H1 (cell line): ENCODE measurements around the gene SNTG2. TPM values are rescaled to one million over a fixed set of nuclear protein-coding genes. Genes with fewer than 3 reads are reported as not detected.

Source experiments
- CTCF ChIA-PET: fragments of 300-600 bp; sonication (Branson Sonifier 250); formaldehyde crosslinking; loops from one replicate; lab custom pipeline; 2021; ENCODE audit not compliant: partially characterized antibody; lab: Charles Lee
- POLR2A ChIA-PET: fragments of 300-600 bp; sonication (Branson Sonifier 250); formaldehyde crosslinking; loops from one replicate; lab custom pipeline; 2021; ENCODE audit warnings: inconsistent platforms; ENCODE audit not compliant: partially characterized antibody; lab: Charles Lee
- DNase-seq, 2 experiments: peaks; one replicate each; pipeline versions ENCODE4 v3.0.0 to v3.0.0-alpha.2; 2010 to 2022; ENCODE audit warnings: low spot score in 2 of 2, low read depth in 1 of 2, mixed read lengths in 1 of 2
- FAIRE-seq: peaks from 2 replicates; lab custom pipeline; 2011; peaks lifted over from hg19 to GRCh38; lab: Jason Lieb, UNC
- H2AFZ ChIP-seq: 2 replicates; pipeline ENCODE4 v1.8.1; 2012; ENCODE audit warnings: low read length, inconsistent platforms
- H2AK5ac ChIP-seq: 2 replicates; pipeline ENCODE4 v1.6.1; 2013; ENCODE audit warnings: low read depth, low read length
- H2BK120ac ChIP-seq: replicated peaks from 2 replicates; pipeline ENCODE3; 2013; ENCODE audit warnings: low read depth, low read length, inconsistent platforms
- H2BK12ac ChIP-seq: 2 replicates; pipeline ENCODE4 v1.6.1; 2013; ENCODE audit warnings: low read depth, low read length
- H2BK15ac ChIP-seq: 2 replicates; pipeline ENCODE4 v1.6.1; 2013; ENCODE audit warnings: low read length
- H2BK20ac ChIP-seq: 2 replicates; pipeline ENCODE4 v1.6.1; 2013; ENCODE audit warnings: low read length
- H2BK5ac ChIP-seq: 2 replicates; pipeline ENCODE4 v1.6.1; 2013; ENCODE audit warnings: low read depth, low read length
- H3K14ac ChIP-seq: 2 replicates; pipeline ENCODE4 v1.6.1; 2013; ENCODE audit warnings: inconsistent platforms; ENCODE audit not compliant: insufficient read length
- H3K18ac ChIP-seq: 2 replicates; pipeline ENCODE4 v1.6.1; 2013; ENCODE audit warnings: low read length; ENCODE audit errors: extremely low read depth
- H3K23ac ChIP-seq: 2 replicates; pipeline ENCODE4 v1.6.1; 2013; ENCODE audit warnings: inconsistent platforms; ENCODE audit not compliant: insufficient read length
- H3K23me2 ChIP-seq: 2 replicates; pipeline ENCODE4 v1.6.1; 2013; ENCODE audit warnings: low read depth, low read length
- H3K27ac ChIP-seq: 2 replicates; pipeline ENCODE4 v1.6.1; 2011; ENCODE audit warnings: low read depth, low read length, inconsistent platforms
- H3K27me3 ChIP-seq, 4 experiments: replicated peaks in 1 of 4; 1 replicate in 1 of 4; 2 replicates in 3 of 4; pipeline versions ENCODE4 v1.6.1 to v1.8.1; 2011 to 2013; ENCODE audit warnings: low read length in 3 of 4, mild to moderate bottlenecking in 3 of 4, inconsistent platforms in 2 of 4, mixed read lengths in 2 of 4, moderate library complexity in 1 of 4; ENCODE audit not compliant: control insufficient read depth in 3 of 4, insufficient read depth in 3 of 4; ENCODE audit errors: extremely low read depth in 1 of 4
- H3K36me3 ChIP-seq, 4 experiments: 2 replicates each; pipeline versions ENCODE4 v1.6.1 to v1.8.1; 2011 to 2013; ENCODE audit warnings: mild to moderate bottlenecking in 4 of 4, low read length in 3 of 4, moderate library complexity in 2 of 4, control low read depth in 1 of 4, inconsistent platforms in 1 of 4; ENCODE audit not compliant: insufficient read depth in 4 of 4, control insufficient read depth in 2 of 4
- H3K4ac ChIP-seq: replicated peaks from 2 replicates; pipeline ENCODE3; 2013; ENCODE audit warnings: low read length, low read depth, mixed read lengths, inconsistent platforms; ENCODE audit not compliant: insufficient read length
- H3K4me1 ChIP-seq, 4 experiments: replicated peaks in 1 of 4; 1 replicate in 1 of 4; 2 replicates in 3 of 4; pipeline versions ENCODE4 v1.6.1 to v1.8.1; 2011 to 2013; ENCODE audit warnings: low read length in 3 of 4, inconsistent platforms in 2 of 4, mixed read lengths in 1 of 4; ENCODE audit not compliant: insufficient read depth in 4 of 4, control insufficient read depth in 3 of 4
- H3K4me2 ChIP-seq, 2 experiments: 2 replicates each; pipeline versions ENCODE4 v1.6.1 to v1.8.1; 2011 to 2013; ENCODE audit warnings: low read depth in 2 of 2, low read length in 2 of 2, control low read depth in 1 of 2, inconsistent platforms in 1 of 2, mild to moderate bottlenecking in 1 of 2; ENCODE audit not compliant: insufficient read depth in 1 of 2
- H3K4me3 ChIP-seq, 4 experiments: fragments of 200-600, 300-600 bp in 1 of 4; sonication (generic), shearing (Covaris generic), sonication (Bioruptor Twin) in 1 of 4; 2 replicates each; pipeline versions ENCODE4 v1.5.1 to v1.8.1; 2011 to 2016; ENCODE audit warnings: low read length in 4 of 4, low read depth in 3 of 4, control low read depth in 2 of 4, inconsistent platforms in 2 of 4, mild to moderate bottlenecking in 2 of 4, mixed read lengths in 1 of 4, moderate library complexity in 1 of 4; ENCODE audit not compliant: insufficient read depth in 2 of 4; ENCODE audit errors: extremely low read depth in 1 of 4
- H3K56ac ChIP-seq: replicated peaks from 2 replicates; pipeline ENCODE3; 2013; ENCODE audit warnings: low read depth, mild to moderate bottlenecking, mixed read lengths, low read length, inconsistent platforms; ENCODE audit not compliant: insufficient read length
- H3K79me1 ChIP-seq: 2 replicates; pipeline ENCODE4 v1.6.1; 2013; ENCODE audit warnings: low read depth, low read length, control low read depth
- H3K79me2 ChIP-seq, 2 experiments: 2 replicates each; pipeline versions ENCODE4 v1.6.1 to v1.8.1; 2012 to 2013; ENCODE audit warnings: low read length in 2 of 2, mild to moderate bottlenecking in 2 of 2, inconsistent platforms in 1 of 2; ENCODE audit not compliant: insufficient read depth in 2 of 2, control insufficient read depth in 1 of 2
- H3K9ac ChIP-seq, 4 experiments: replicated peaks in 1 of 4; 1 replicate in 1 of 4; 2 replicates in 3 of 4; pipeline versions ENCODE4 v1.6.1 to v1.8.1; 2011 to 2013; ENCODE audit warnings: low read depth in 3 of 4, low read length in 3 of 4, control low read depth in 2 of 4, mild to moderate bottlenecking in 2 of 4, moderate library complexity in 2 of 4, inconsistent platforms in 1 of 4; ENCODE audit errors: extremely low read depth in 1 of 4
- H3K9me3 ChIP-seq, 2 experiments: 2 replicates each; pipeline versions ENCODE4 v1.6.1 to v1.8.1; 2012 to 2013; ENCODE audit warnings: mild to moderate bottlenecking in 2 of 2, moderate library complexity in 2 of 2, control low read depth in 1 of 2, inconsistent platforms in 1 of 2, low read depth in 1 of 2, low read length in 1 of 2, mixed read lengths in 1 of 2; ENCODE audit not compliant: insufficient read depth in 2 of 2
- H4K20me1 ChIP-seq, 2 experiments: replicated peaks in 1 of 2; 2 replicates each; pipeline versions ENCODE3 to v1.8.1; 2011 to 2013; ENCODE audit warnings: inconsistent platforms in 2 of 2, low read length in 2 of 2, mild to moderate bottlenecking in 1 of 2; ENCODE audit not compliant: insufficient read depth in 2 of 2, control insufficient read depth in 1 of 2
- H4K5ac ChIP-seq: 2 replicates; pipeline ENCODE4 v1.6.1; 2013; ENCODE audit warnings: low read length, low read depth, mixed read lengths, inconsistent platforms; ENCODE audit not compliant: insufficient read length
- H4K8ac ChIP-seq: 2 replicates; pipeline ENCODE4 v1.8.0; 2013; ENCODE audit warnings: mild to moderate bottlenecking, moderate library complexity, low read length, inconsistent platforms; ENCODE audit not compliant: insufficient read depth; ENCODE audit errors: extremely low read depth
- H4K91ac ChIP-seq: replicated peaks from 2 replicates; pipeline ENCODE3; 2013; ENCODE audit warnings: low read length, mixed read lengths, inconsistent platforms; ENCODE audit not compliant: insufficient read length
- GABPA ChIP-seq: IDR thresholded peaks from 2 replicates; pipeline ENCODE4 v1.6.1; 2011; ENCODE audit warnings: mild to moderate bottlenecking, low read length, moderate library complexity, borderline replicate concordance; ENCODE audit not compliant: insufficient read depth
- KDM1A ChIP-seq: fragments of 200-600, 300-600 bp; sonication (generic); IDR thresholded peaks from 2 replicates; pipeline ENCODE4 v1.7.1; 2016; ENCODE audit warnings: mild to moderate bottlenecking, low read length, borderline replicate concordance
- RBBP5 ChIP-seq: IDR thresholded peaks from 2 replicates; pipeline ENCODE4 v1.7.1; 2012; ENCODE audit warnings: low read depth, mild to moderate bottlenecking, inconsistent platforms, low read length, moderate library complexity, borderline replicate concordance
- SP2 ChIP-seq: IDR thresholded peaks from 2 replicates; pipeline ENCODE4 v1.6.1; 2012; ENCODE audit warnings: mild to moderate bottlenecking, low read length, inconsistent platforms
- WGBS, 2 experiments: shearing (Covaris generic) in 1 of 2; methylation state at CpG; one replicate each; pipeline versions ENCODE4 v1.1.6 to v1.1.7; 2013 to 2015; ENCODE audit warnings: low lambda C conversion rate in 2 of 2, mixed read lengths in 2 of 2, inconsistent platforms in 1 of 2, low coverage in 1 of 2, missing lambda C conversion rate in 1 of 2; ENCODE audit not compliant: insufficient replicate concordance in 2 of 2, insufficient coverage in 1 of 2, insufficient read length in 1 of 2; ENCODE audit errors: extremely low coverage in 1 of 2, missing lambda C conversion rate in 1 of 2; 5-methylcytosine and 5-hydroxymethylcytosine counted together
- polyA plus RNA-seq, 7 experiments: library from polyadenylated mRNA; depleted of rRNA in 3 of 7; stranded (reverse) in 5 of 7; unstranded in 2 of 7; fragments of >200 nt in 5 of 7; fragments of 200-250 nt in 2 of 7; gene quantifications; 1 replicate in 5 of 7; 2 replicates in 1 of 7; 4 replicates in 1 of 7; pipeline versions ENCODE4 v1.2.1 to v1.2.3, GENCODE V29; 2011 to 2013; ENCODE audit warnings: missing spikeins in 2 of 7, mixed read lengths in 2 of 7
- total RNA-seq: library from RNA; stranded (reverse); fragmentation: NEBNext Ultra II Directional; extraction: Animal tissue kit (Norgen Biotek cat#: 25700); gene quantifications from 2 replicates; pipeline ENCODE4 v1.2.1, GENCODE V29; 2021

The SNTG2 gene
- total and polyA plus RNA-seq, 2 of the 8 experiments (the other 6 are each of a cell fraction or from before 2014, with no cell fraction given) = 6.6 to 18.1 TPM

DNA sequence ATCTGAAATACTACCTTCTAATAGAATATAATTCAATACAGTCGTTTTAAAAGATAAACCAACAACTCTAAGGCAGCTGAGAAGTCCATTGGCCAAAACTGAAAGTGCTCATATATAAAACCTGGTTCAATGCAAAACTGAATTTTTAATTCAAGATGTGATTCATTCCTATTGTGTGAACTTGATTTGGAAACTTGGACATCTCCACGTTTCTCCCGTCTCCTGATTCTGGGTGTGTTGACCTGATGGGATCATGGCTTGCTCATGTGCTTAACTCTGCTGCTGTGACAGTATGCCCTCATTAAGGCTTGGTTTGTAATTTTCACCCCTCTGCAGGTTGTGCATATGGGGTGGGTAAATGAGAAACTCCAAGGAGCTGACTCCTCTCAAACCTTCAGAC lies 296.3 kb downstream of the SNTG2 start:
- no peak overlapping the region for H3K4me2 ChIP-seq
- H4K8ac ChIP-seq = no peak overlapping the region
- no peak overlapping the region for H2BK120ac ChIP-seq
- H2BK12ac ChIP-seq = no peak overlapping the region
- DNase-seq (no peak), FAIRE-seq (no peak)
- H3K14ac ChIP-seq = no peak overlapping the region
- POLR2A ChIA-PET = interaction anchor here (0.9 kb wide), 1 partner anchor 9 kb away, joined by 4 read pairs; no protein-coding TSS in a partner anchor
- H4K20me1 ChIP-seq = peaks cover 0 to 6% of the 10 kb centered on the region in 2 experiments
- peaks cover 0 to 4% (median under 1%) of the 10 kb centered on the region in 4 experiments; a peak in 1 of 8 replicates for H3K36me3 ChIP-seq
- H3K4ac ChIP-seq = no peak overlapping the region
- H3K4me3 ChIP-seq = no peak overlapping the region
- no peak overlapping the region for H3K27ac ChIP-seq
- H3K9me3 ChIP-seq = no peaks in the 10 kb centered on the region
- H2AFZ ChIP-seq = no peak overlapping the region
- no peak overlapping the region for H3K56ac ChIP-seq
- H3K9ac ChIP-seq = no peak overlapping the region
- no peak overlapping the region for H3K18ac ChIP-seq
- no peaks in the 10 kb centered on the region for H3K27me3 ChIP-seq
- CTCF ChIA-PET = interaction anchor here (0.6 to 3.2 kb wide), 10 partner anchors 10 to 683 kb away, joined by 3 to 18 read pairs (median 4); no protein-coding TSS in a partner anchor
- H2BK5ac ChIP-seq = no peak overlapping the region
- no peak overlapping the region for H2AK5ac ChIP-seq
- no peaks in the 10 kb centered on the region; the same call in 1 of the 2 replicates for H3K79me1 ChIP-seq
- 94% methylated on average over 3 of the region's 3 CpGs; no CpG with 5 or more reads in 1 of the 2 experiments for WGBS, 2 experiments
- no peak overlapping the region for H3K23ac ChIP-seq
- no peak overlapping the region for H4K5ac ChIP-seq
- no peak overlapping the region for H4K91ac ChIP-seq
- H3K79me2 ChIP-seq = no peaks in the 10 kb centered on the region
- no peak overlapping the region for H2BK20ac ChIP-seq
- TF ChIP-seq KDM1A = no peak
- no peak for TF ChIP-seq GABPA
- TF ChIP-seq SP2 = no peak
- TF ChIP-seq RBBP5 = no peak
- H3K23me2 ChIP-seq = peaks cover 4% of the 10 kb centered on the region; the same call in 1 of the 2 replicates
- no peak overlapping the region for H2BK15ac ChIP-seq
- H3K4me1 ChIP-seq = no peaks in the 10 kb centered on the region
